GM18519 (cell line): ENCODE results near the gene INSYN2B.
A peak's percentile ranks its signal among the peaks of the same experiment; 100 is the strongest.

Experiments used
- ATAC-seq: cut with Tn5 transposase; IDR thresholded peaks from one replicate; pipeline ENCODE4 v1.9.1; 2021; ENCODE audit warnings: mild to moderate bottlenecking, moderate library complexity; ENCODE audit not compliant: unreplicated experiment, low FRiP score

Gene INSYN2B

GRCh38 chr5:169980418-169981053 is at the start of gene INSYN2B:
INSYN2B (minus strand) TSS chr5:169980495; CDS start chr5:169883898, 96,597 bp downstream.
- ATAC-seq: peak; percentile 45

DNA sequence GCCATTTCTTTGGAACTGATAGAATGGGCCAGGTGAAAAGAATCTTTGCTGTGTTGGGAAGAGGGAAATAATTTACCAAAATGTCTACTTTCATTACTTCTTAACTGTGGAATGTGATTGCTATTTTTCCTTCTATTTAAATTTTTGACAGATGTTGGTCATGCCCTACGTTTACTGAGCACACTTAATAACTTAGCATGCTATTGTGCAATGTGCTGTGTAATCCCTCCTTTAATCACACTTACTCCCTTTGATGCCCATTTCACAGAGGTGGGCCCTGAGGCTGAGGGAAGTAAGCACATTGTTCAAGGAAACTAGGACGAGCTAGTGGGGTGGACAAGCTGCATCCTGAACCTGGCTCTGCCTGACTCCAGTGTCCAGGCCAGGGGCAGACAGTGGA is 47.8 kb upstream of the INSYN2B start:
- no peak for ATAC-seq

- no peak for ATAC-seq
Measured at GRCh38 chr5:170025853-170026252, 45.6 kb upstream of the INSYN2B start.

GRCh38 chr5:170021506-170021905 is 41.2 kb upstream of the INSYN2B start:
- ATAC-seq: no peak

DNA sequence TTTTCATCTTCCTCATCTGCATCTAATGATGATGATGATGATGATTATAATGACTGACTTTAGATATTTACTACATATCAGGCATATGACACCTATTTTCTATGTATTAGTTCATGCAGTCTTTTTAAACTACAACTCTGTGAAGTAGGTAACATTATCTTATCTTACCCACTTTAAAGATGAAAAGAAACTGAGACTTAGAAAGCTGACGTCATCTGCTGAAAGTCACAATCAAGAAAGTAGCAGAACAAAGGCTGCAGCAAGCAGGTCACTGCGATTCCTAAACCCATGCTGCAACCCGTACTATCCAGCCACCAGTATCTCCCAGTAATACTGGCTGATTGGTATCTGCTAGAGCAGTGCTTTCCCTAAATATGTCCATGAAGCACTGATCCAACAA is 40.1 kb upstream of the INSYN2B start:
- no peak for ATAC-seq

DNA sequence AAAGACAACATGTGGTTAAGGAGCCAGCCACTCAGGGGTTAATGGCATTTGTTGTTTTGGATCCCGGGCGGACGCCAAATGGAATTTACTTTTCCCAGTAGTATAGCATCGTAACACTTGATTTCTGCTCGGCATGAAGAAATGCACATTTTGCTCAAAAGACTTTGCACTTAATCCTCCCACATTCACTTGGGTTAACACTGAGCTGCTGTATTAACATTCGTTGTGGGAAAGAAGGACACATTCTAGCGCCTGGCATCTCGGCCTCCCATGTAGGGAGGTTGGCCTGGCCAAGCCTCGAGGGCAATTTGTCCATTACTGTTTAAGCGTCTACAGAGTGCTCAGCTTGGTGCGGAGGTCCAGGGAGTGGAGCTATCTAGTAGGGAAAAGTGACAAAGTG is 32.3 kb upstream of the INSYN2B start:
- ATAC-seq: no peak

DNA sequence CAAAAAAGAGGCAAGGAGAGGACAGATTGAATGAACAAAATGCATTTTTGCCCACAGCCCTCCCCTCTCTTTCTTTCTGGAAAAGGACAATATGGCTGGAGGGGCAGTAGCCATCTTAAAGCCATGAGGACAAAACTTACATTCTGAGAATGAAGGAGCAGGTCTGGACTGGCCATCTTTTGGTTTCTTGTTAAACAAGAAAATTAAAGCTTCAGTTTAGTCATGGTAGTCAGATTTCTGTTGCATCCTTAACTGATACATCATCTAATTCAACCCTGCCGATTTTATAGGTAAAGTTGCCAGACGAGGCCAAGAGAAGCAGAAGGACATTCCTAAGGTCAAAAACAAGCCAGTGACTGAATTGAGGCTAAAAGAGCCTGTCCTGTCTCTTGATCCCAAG is 31.5 kb upstream of the INSYN2B start:
- no peak for ATAC-seq

DNA sequence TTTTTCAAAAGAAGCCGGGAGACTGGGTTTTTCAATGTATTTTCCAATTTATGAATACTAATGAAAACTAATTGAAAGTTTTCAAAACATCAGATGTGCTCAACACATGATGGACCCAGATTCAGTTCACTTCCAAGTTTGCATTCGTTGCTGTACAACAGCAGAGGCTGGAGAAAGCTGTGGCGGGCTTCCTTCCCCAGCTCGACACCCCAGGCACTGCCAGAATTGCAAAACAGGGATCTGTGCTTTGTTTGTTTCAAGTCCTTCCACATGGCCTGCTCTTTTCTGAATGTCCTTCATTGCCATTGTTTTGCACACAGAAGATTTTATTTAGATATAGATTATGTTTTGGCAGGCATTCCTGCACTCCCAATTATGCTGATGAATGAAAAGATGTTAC is 30.3 kb upstream of the INSYN2B start:
- ATAC-seq: no peak

DNA sequence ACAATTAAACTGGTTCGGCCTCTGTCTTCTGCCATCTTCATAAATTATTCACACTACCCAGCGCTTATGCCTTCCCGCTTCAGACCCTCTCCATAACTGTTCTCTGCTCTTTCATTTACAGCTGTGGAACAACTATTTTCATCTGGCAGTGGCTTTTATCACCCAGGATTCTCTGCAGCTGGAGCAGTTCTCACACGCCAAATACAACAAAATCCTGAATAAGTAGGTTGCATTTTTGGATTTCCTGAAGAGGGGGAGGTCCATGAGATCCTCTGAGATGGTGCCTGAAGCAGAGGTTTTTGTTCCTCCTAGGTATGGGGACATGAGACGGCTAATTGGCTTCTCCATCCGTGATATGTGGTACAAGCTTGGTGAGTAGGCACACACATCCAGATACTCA is 28.1 kb upstream of the INSYN2B start:
- no peak for ATAC-seq

- ATAC-seq: no peak
Measured at GRCh38 chr5:170006021-170006420, 25.7 kb upstream of the INSYN2B start.

- ATAC-seq: no peak
Measured at GRCh38 chr5:170000155-170000554, 19.9 kb upstream of the INSYN2B start.

DNA sequence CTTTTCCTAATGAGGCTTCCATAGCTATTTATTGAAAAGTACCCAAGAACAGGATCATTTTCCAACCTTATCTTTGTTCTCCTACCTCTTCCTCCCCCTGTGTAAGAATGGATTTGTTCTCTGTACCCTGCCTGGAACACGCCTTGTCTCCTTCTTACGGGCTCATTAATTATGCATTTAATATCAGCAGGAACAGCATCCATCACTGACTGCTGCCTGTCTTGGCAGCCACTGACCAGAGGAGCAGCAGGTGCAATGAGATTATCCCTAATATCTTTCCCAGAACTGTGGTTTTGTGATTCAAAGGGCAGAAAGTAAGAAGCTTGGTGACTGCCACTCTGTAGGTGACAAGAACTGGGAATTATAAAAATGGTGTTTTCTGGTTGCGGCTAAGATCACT is 19.3 kb upstream of the INSYN2B start:
- no peak for ATAC-seq

- no peak for ATAC-seq
Measured at GRCh38 chr5:169997798-169998197, 17.5 kb upstream of the INSYN2B start.

DNA sequence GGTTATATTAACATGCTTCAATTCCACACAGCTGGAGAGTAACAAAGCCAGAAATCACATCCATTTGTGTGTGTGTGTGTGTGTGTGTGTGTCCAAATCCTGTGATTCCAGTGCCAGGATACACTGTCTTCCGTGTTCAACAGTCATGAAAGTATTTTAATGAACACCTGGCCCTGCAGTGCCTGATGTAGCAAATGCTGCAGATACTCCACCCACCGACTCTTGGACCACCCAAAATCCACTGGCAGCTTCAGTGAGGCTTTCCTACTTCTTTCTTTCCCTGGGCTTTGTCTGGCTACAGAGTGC is 13.1 kb upstream of the INSYN2B start:
- no peak for ATAC-seq

DNA sequence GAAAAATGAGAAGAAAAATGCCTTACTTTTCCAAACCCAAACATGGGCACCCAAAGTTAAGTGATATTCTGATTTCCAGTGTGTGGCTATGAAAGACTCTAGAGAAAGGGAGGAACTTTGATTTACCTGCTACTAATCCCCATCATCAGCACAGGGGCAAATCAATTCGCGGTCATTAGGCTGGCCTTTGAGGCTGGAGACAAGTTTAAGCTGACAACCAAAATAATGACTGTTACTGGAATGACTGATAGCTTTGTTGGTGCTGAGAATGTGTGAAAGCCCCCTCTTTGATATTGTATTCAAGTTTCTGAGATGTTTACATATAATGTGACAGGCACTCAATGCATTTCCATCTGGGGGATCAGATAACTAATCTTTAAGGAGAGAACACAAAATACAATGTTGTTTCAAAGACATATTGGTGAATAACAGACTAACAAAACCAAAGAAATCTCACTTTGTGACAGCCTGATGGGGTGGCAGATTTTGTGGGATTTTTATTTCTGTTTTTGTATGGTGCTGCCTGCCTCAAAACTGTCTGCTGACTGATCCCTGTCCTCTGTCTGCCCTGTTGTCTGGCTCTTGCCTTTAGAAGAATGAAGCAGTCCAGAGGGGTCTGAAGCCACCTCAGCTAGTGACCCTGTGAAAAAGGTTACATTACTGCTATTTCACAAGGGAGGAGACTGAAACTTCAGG is 12.6 kb upstream of the INSYN2B start:
- ATAC-seq: no peak

- ATAC-seq: no peak
Measured at GRCh38 chr5:169991115-169991869, 11.0 kb upstream of the INSYN2B start.

DNA sequence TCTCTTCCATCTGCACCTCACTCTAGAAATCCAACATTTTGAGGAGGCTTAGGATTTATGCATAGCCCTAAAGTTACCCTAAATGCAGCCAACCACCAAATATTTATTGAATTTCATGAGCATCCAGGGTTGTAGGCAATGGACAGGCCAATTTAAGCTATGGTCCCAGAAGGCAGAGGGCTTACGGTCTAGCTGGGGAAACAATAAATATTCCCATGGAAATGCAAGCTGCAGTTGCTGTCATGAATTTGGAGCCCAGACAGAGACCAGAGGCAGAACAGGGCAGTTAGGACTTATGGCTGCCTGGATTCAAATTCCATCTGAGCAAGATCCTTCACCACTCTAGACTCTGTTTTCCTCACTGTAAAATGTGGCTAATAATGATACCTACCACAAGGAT is 9.1 kb upstream of the INSYN2B start:
- no peak for ATAC-seq

DNA sequence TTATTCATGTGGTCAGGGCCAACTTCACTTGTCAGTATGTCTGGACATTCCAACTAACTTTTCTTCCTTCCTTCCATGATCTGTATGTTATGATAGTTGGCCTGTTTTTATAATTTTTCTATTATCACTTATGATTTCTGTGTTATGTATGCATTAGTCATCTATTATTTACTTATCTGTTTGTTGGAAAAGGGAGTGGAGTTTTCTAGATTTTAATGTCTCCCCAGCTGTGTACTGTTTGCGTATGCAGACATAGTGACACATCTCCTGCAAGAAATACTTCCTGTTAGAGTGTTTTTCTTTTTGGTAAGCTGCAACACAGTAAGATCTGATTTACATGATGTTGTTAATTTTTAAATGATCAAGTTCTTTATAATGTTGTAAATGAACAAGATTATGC is 8.7 kb upstream of the INSYN2B start:
- ATAC-seq: no peak

DNA sequence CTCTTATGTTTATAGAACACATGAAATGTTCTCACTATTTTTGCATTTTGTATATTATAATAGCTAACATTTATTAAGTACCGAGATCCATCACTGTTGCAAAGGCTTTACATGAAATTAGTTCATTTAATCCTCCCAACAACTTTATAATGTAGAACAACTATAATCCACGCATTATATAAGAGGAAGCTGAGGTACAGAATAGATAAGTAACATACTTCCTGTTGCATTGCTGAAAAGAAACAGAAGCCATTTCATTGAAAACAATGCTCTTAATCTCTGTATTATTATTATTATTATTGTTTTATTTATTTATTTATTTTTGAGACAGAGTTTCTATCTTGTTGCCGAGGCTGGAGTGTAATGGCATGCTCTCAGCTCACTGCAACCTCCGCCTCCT is 7.9 kb upstream of the INSYN2B start:
- ATAC-seq: no peak

GRCh38 chr5:169979871-169980270 is 424 bp downstream of the INSYN2B start:
- no peak for ATAC-seq

- no peak for ATAC-seq
Measured at GRCh38 chr5:169978714-169979113, 1.6 kb downstream of the INSYN2B start.
